HCT116 (cell line): ENCODE results near the gene PHLDA1.

ENCODE experiments used
- ATF3 ChIP-seq: IDR thresholded peaks from 2 replicates; pipeline ENCODE4 v1.6.1; 2012
- CEBPB ChIP-seq: IDR thresholded peaks from 2 replicates; pipeline ENCODE4 v1.6.1; 2012; ENCODE audit warnings: low read depth
- CTCF ChIP-seq, 3 experiments: fragments of 200-600 bp in 1 of 3; sonication (generic) in 1 of 3; IDR thresholded peaks in 2 of 3; conservative IDR thresholded peaks in 1 of 3; 2 replicates each; pipeline ENCODE4 v1.5.1; 2012 to 2017; ENCODE audit warnings: low read depth in 2 of 3, low read length in 2 of 3, antibody characterized with exemption in 1 of 3, borderline replicate concordance in 1 of 3, control low read depth in 1 of 3, mild to moderate bottlenecking in 1 of 3, mixed read lengths in 1 of 3, mixed run types in 1 of 3, moderate library complexity in 1 of 3; ENCODE audit not compliant: insufficient read depth in 1 of 3
- EZH2 ChIP-seq: fragments of 200-600 bp; sonication (generic); IDR thresholded peaks from 2 replicates; pipeline ENCODE4 v1.6.1; 2017; ENCODE audit warnings: antibody characterized with exemption, mixed run types
- EZH2phosphoT487 ChIP-seq: fragments of 200-600 bp; IDR thresholded peaks from 2 replicates; pipeline ENCODE4 v1.6.1; 2018; ENCODE audit warnings: antibody characterized with exemption, borderline replicate concordance
- JUND ChIP-seq: IDR thresholded peaks from 2 replicates; pipeline ENCODE4 v1.6.1; 2012
- POLR2A ChIP-seq: IDR thresholded peaks from 2 replicates; pipeline ENCODE4 v1.7.0; 2011; ENCODE audit warnings: borderline replicate concordance; ENCODE audit not compliant: insufficient read depth, insufficient read length; ENCODE audit errors: extremely low read depth
- POLR2AphosphoS5 ChIP-seq: IDR thresholded peaks from 2 replicates; pipeline ENCODE4 v1.6.1; 2011; ENCODE audit warnings: mild to moderate bottlenecking, low read depth, low read length, moderate library complexity
- RAD21 ChIP-seq: IDR thresholded peaks from 2 replicates; pipeline ENCODE4 v1.6.1; 2012; ENCODE audit warnings: low read depth, mild to moderate bottlenecking
- SIN3A ChIP-seq: IDR thresholded peaks from 2 replicates; pipeline ENCODE4 v1.6.1; 2012; ENCODE audit warnings: low read depth
- SP1 ChIP-seq: IDR thresholded peaks from 2 replicates; pipeline ENCODE4 v1.6.1; 2012; ENCODE audit warnings: low read depth
- TCF7L2 ChIP-seq: IDR thresholded peaks from 2 replicates; pipeline ENCODE4 v1.7.0; 2011; ENCODE audit warnings: borderline replicate concordance, inconsistent platforms; ENCODE audit not compliant: insufficient read depth, insufficient read length; ENCODE audit errors: extremely low read depth
- TF ChIP-seq, protein P1 (sequence below): IDR thresholded peaks from 2 replicates; pipeline ENCODE4 v1.6.1; 2012
- TF ChIP-seq, protein P2 (sequence below): IDR thresholded peaks from 2 replicates; pipeline ENCODE4 v1.6.1; 2012; ENCODE audit warnings: low read depth

GRCh38 chr12:76018672-76019071, 12.9 kb downstream of the PHLDA1 start:
- TF ChIP-seq SIN3A: no peak
- no peak for TF ChIP-seq POLR2A
- TF ChIP-seq CEBPB: no peak
- no peak for TF ChIP-seq CTCF (IDR thresholded peaks at IDR 0.05 in 2 of 3, conservative IDR thresholded peaks at IDR 0.05 in 1 of 3; ENCODE audit: borderline replicate concordance in 1 of 3, insufficient read depth in 1 of 3, low read depth in 2 of 3, low read length in 2 of 3)
- no peak for TF ChIP-seq EZH2
- no peak for TF ChIP-seq RAD21
- TF ChIP-seq, protein P1, sequence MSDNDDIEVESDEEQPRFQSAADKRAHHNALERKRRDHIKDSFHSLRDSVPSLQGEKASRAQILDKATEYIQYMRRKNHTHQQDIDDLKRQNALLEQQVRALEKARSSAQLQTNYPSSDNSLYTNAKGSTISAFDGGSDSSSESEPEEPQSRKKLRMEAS: no peak
- TF ChIP-seq, protein P2, sequence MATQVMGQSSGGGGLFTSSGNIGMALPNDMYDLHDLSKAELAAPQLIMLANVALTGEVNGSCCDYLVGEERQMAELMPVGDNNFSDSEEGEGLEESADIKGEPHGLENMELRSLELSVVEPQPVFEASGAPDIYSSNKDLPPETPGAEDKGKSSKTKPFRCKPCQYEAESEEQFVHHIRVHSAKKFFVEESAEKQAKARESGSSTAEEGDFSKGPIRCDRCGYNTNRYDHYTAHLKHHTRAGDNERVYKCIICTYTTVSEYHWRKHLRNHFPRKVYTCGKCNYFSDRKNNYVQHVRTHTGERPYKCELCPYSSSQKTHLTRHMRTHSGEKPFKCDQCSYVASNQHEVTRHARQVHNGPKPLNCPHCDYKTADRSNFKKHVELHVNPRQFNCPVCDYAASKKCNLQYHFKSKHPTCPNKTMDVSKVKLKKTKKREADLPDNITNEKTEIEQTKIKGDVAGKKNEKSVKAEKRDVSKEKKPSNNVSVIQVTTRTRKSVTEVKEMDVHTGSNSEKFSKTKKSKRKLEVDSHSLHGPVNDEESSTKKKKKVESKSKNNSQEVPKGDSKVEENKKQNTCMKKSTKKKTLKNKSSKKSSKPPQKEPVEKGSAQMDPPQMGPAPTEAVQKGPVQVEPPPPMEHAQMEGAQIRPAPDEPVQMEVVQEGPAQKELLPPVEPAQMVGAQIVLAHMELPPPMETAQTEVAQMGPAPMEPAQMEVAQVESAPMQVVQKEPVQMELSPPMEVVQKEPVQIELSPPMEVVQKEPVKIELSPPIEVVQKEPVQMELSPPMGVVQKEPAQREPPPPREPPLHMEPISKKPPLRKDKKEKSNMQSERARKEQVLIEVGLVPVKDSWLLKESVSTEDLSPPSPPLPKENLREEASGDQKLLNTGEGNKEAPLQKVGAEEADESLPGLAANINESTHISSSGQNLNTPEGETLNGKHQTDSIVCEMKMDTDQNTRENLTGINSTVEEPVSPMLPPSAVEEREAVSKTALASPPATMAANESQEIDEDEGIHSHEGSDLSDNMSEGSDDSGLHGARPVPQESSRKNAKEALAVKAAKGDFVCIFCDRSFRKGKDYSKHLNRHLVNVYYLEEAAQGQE: no peak
- no peak for TF ChIP-seq POLR2AphosphoS5
- no peak for TF ChIP-seq ATF3
- TF ChIP-seq TCF7L2: no peak
- TF ChIP-seq EZH2phosphoT487: no peak
- no peak for TF ChIP-seq SP1
- no peak for TF ChIP-seq JUND
